K562 (cell line): ENCODE measurements around the gene RESF1. TPM values are rescaled to one million over a fixed set of nuclear protein-coding genes. Genes with fewer than 3 reads are reported as not detected.

Source experiments
- ATAC-seq: fragments of 200-7000 bp; cut with Tn5 transposase; 3 replicates; pipeline ENCODE4 v1.9.1; 2020; ENCODE audit warnings: moderate library complexity
- BruUV-seq: library from RNA; stranded (reverse); fragments of 400-500 nt; replicated peaks from 2 replicates; lab custom pipeline; 2021; lab: Mats Ljungman, UMichigan
- CTCF ChIA-PET: fragments of 300-600 bp; formaldehyde crosslinking; extraction: SDS; loops from one replicate; lab custom pipeline; 2021; ENCODE audit warnings: low intra/inter-chr PET ratio; lab: Yijun Ruan, JAX
- POLR2A ChIA-PET: fragments of 300-600, 350-650 bp; sonication (Branson Sonifier 250); formaldehyde crosslinking; extraction: SDS; loops from one replicate; lab custom pipeline; 2021; ENCODE audit warnings: antibody characterized with exemption, inconsistent platforms; lab: Yijun Ruan, JAX
- DNase-seq, 4 experiments: peaks; one replicate each; pipeline versions ENCODE4 v3.0.0 to v3.0.0-alpha.2; 2011 to 2018; ENCODE audit warnings: low spot score in 3 of 4, mixed read lengths in 3 of 4; ENCODE audit errors: extremely low read depth in 1 of 4
- FAIRE-seq: peaks from 2 replicates; lab custom pipeline; 2011; peaks lifted over from hg19 to GRCh38; lab: Jason Lieb, UNC
- H2AFZ ChIP-seq: 2 replicates; pipeline ENCODE4 v1.6.0; 2011; ENCODE audit warnings: low read depth, low read length, control low read depth, inconsistent platforms
- H3K27ac ChIP-seq: fragments of 200-600 bp; 3 replicates; pipeline ENCODE4 v1.8.0; 2011; ENCODE audit warnings: low read depth, mild to moderate bottlenecking, control low read depth, inconsistent platforms, low read length, moderate library complexity, mixed read lengths; ENCODE audit errors: extremely low read depth
- H3K27me3 ChIP-seq, 2 experiments: fragments of 300-600 bp in 1 of 2; 2 replicates in 1 of 2; 3 replicates in 1 of 2; pipeline versions ENCODE4 v1.6.0 to v1.8.0; 2011; ENCODE audit warnings: inconsistent platforms in 2 of 2, low read length in 2 of 2, mild to moderate bottlenecking in 1 of 2, mixed read lengths in 1 of 2, moderate library complexity in 1 of 2; ENCODE audit not compliant: control insufficient read depth in 2 of 2, insufficient read depth in 2 of 2
- H3K36me3 ChIP-seq: fragments of 300-600 bp; 3 replicates; pipeline ENCODE4 v1.8.0; 2011; ENCODE audit warnings: mild to moderate bottlenecking, low read length, inconsistent platforms; ENCODE audit not compliant: control insufficient read depth, insufficient read depth
- H3K4me1 ChIP-seq, 2 experiments: fragments of 200-600 bp in 1 of 2; replicated peaks in 1 of 2; 2 replicates in 1 of 2; 3 replicates in 1 of 2; pipeline versions ENCODE4 v1.5.1 to v1.8.0; 2011; ENCODE audit warnings: inconsistent platforms in 2 of 2, low read length in 2 of 2, mild to moderate bottlenecking in 1 of 2, mixed read lengths in 1 of 2, moderate library complexity in 1 of 2; ENCODE audit not compliant: control insufficient read depth in 2 of 2, insufficient read depth in 2 of 2
- H3K4me2 ChIP-seq: 2 replicates; pipeline ENCODE4 v1.6.1; 2011; ENCODE audit warnings: low read length, control low read depth, inconsistent platforms, mixed read lengths; ENCODE audit not compliant: insufficient read depth
- H3K4me3 ChIP-seq: fragments of 200-600 bp; sonication (generic), shearing (Covaris generic); 2 replicates; pipeline ENCODE4 v1.5.1; 2016; ENCODE audit warnings: control low read depth, inconsistent platforms
- H3K79me2 ChIP-seq: fragments of 200-600 bp; 3 replicates; pipeline ENCODE4 v1.8.0; 2011; ENCODE audit warnings: low read length, inconsistent platforms; ENCODE audit not compliant: control insufficient read depth, insufficient read depth
- H3K9ac ChIP-seq, 2 experiments: 2 replicates each; pipeline versions ENCODE4 v1.6.0 to v1.6.1; 2011; ENCODE audit warnings: low read depth in 2 of 2, low read length in 2 of 2, control low read depth in 1 of 2, inconsistent platforms in 1 of 2, mild to moderate bottlenecking in 1 of 2, mixed read lengths in 1 of 2; ENCODE audit not compliant: insufficient read depth in 1 of 2
- H3K9me1 ChIP-seq: one replicate; pipeline ENCODE4 v1.6.0; 2011; ENCODE audit warnings: inconsistent platforms, mild to moderate bottlenecking, low read length, moderate library complexity; ENCODE audit not compliant: control insufficient read depth, insufficient read depth
- H3K9me3 ChIP-seq: replicated peaks from 2 replicates; pipeline ENCODE4 v1.5.1; 2011; ENCODE audit warnings: low read depth, low read length, inconsistent platforms; ENCODE audit not compliant: control insufficient read depth, insufficient read depth
- H4K20me1 ChIP-seq: replicated peaks from 2 replicates; pipeline ENCODE4 v1.6.1; 2011; ENCODE audit warnings: low read length, inconsistent platforms, mixed read lengths; ENCODE audit not compliant: control insufficient read depth, insufficient read depth
- HNRNPH1 ChIP-seq: fragments of 200-400 bp; formaldehyde crosslinking; optimal IDR thresholded peaks from 2 replicates; pipeline ENCODE3; 2017; ENCODE audit warnings: low read depth, mild to moderate bottlenecking, low read length, moderate library complexity
- KLF10 ChIP-seq: fragments of 250-450 bp; sonication (Bioruptor Pico); IDR thresholded peaks from 2 replicates; pipeline ENCODE4 v1.6.1; 2021; ENCODE audit warnings: matching md5 sums
- TRIM25 ChIP-seq: fragments of 450-650 bp; IDR thresholded peaks from 2 replicates; pipeline ENCODE4 v1.7.0; 2016; ENCODE audit warnings: borderline replicate concordance
- UBTF ChIP-seq, 2 experiments: IDR thresholded peaks; 2 replicates each; pipeline ENCODE4 v1.6.1; 2012; ENCODE audit warnings: improper control_type of control experiment in 2 of 2, low read depth in 2 of 2, low read length in 2 of 2, borderline replicate concordance in 1 of 2
- ZBTB7A ChIP-seq: IDR thresholded peaks from 2 replicates; pipeline ENCODE4 v1.6.1; 2011; ENCODE audit warnings: low read depth, mild to moderate bottlenecking, low read length, moderate library complexity, borderline replicate concordance; ENCODE audit not compliant: control insufficient read depth
- WGBS: fragments of 100-300 bp; shearing (Covaris generic); methylation state at CpG from one replicate; pipeline ENCODE4 v1.1.6; 2016; ENCODE audit warnings: low coverage, mixed read lengths; ENCODE audit not compliant: insufficient coverage; ENCODE audit errors: missing lambda C conversion rate; 5-methylcytosine and 5-hydroxymethylcytosine counted together
- in situ Hi-C: fragments of 300-500 bp; cut with MboI; formaldehyde crosslinking; loops from 4 replicates; pipeline ENCODE4 v1.15.0; 2018; ENCODE audit warnings: inconsistent platforms, mixed read lengths
- intact Hi-C: fragments of 100-400 bp; cut with micrococcal nuclease; formaldehyde crosslinking; loops from 2 replicates; pipeline ENCODE4 v1.14.2; 2022
- polyA plus RNA-seq, 8 experiments: library from polyadenylated mRNA; depleted of rRNA in 4 of 8; stranded (reverse) in 5 of 8; unstranded in 3 of 8; fragments of >200 nt; fragmentation: Nextera tagmentation in 2 of 8; fragmentation: Illumina TruSeq in 1 of 8; extraction: Ambion mirVana in 2 of 8; extraction: Trizol in 1 of 8; gene quantifications; 2 replicates each; pipeline versions ENCODE4 v1.2.1 to v1.2.3, GENCODE V29; 2011 to 2014; ENCODE audit warnings: inconsistent platforms in 1 of 8, missing spikeins in 1 of 8
- total RNA-seq, 7 experiments: library from RNA; depleted of rRNA in 6 of 7; stranded (reverse); fragments of >200 nt in 6 of 7; fragmentation: Illumina TruSeq in 2 of 7; extraction: Trizol in 2 of 7; gene quantifications; 2 replicates each; pipeline versions ENCODE4 v1.2.1 to v1.2.3, GENCODE V29; 2011 to 2021; ENCODE audit warnings: low replicate concordance in 1 of 7
- TF ChIP-seq, protein P1 (sequence below): fragments of 450-650 bp; IDR thresholded peaks from 2 replicates; pipeline ENCODE4 v1.6.1; 2017; ENCODE audit warnings: antibody characterized with exemption, mild to moderate bottlenecking
- TF ChIP-seq, protein P2 (sequence below), 2 experiments: fragments of 450-650 bp; IDR thresholded peaks; 2 replicates each; pipeline ENCODE4 v1.6.1; 2016

Gene RESF1
- total and polyA plus RNA-seq, 9 of the 15 experiments (the other 6 are each of a cell fraction or from before 2014, with no cell fraction given) = 21.5 to 121 (median 53.6) TPM

- CTCF ChIA-PET = no interaction called here
- in situ Hi-C loops (no loop called here), intact Hi-C loops (no loop called here)
- FAIRE-seq = no peak
- POLR2A ChIA-PET = no interaction called here
- no peak overlapping the region for H3K27ac ChIP-seq
- WGBS = 74% methylated on average over 5 of the region's 5 CpGs
- no peak overlapping the region for H3K4me2 ChIP-seq
- H4K20me1 ChIP-seq = no peaks in the 10 kb centered on the region
- H3K9me1 ChIP-seq = no peaks in the 10 kb centered on the region
- H3K79me2 ChIP-seq = no peaks in the 10 kb centered on the region
- TF ChIP-seq KLF10 (CRISPR knock-in tag) (no peak), ZBTB7A (no peak), TRIM25 (no peak), HNRNPH1 (no peak), UBTF (IDR thresholded peaks at IDR 0.05; ENCODE audit: borderline replicate concordance in 1 of 2, low read depth in 2 of 2, low read length in 2 of 2) (no peak)
- TF ChIP-seq, protein P1, sequence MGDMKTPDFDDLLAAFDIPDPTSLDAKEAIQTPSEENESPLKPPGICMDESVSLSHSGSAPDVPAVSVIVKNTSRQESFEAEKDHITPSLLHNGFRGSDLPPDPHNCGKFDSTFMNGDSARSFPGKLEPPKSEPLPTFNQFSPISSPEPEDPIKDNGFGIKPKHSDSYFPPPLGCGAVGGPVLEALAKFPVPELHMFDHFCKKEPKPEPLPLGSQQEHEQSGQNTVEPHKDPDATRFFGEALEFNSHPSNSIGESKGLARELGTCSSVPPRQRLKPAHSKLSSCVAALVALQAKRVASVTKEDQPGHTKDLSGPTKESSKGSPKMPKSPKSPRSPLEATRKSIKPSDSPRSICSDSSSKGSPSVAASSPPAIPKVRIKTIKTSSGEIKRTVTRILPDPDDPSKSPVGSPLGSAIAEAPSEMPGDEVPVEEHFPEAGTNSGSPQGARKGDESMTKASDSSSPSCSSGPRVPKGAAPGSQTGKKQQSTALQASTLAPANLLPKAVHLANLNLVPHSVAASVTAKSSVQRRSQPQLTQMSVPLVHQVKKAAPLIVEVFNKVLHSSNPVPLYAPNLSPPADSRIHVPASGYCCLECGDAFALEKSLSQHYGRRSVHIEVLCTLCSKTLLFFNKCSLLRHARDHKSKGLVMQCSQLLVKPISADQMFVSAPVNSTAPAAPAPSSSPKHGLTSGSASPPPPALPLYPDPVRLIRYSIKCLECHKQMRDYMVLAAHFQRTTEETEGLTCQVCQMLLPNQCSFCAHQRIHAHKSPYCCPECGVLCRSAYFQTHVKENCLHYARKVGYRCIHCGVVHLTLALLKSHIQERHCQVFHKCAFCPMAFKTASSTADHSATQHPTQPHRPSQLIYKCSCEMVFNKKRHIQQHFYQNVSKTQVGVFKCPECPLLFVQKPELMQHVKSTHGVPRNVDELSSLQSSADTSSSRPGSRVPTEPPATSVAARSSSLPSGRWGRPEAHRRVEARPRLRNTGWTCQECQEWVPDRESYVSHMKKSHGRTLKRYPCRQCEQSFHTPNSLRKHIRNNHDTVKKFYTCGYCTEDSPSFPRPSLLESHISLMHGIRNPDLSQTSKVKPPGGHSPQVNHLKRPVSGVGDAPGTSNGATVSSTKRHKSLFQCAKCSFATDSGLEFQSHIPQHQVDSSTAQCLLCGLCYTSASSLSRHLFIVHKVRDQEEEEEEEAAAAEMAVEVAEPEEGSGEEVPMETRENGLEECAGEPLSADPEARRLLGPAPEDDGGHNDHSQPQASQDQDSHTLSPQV = no peak
- TF ChIP-seq, protein P2, sequence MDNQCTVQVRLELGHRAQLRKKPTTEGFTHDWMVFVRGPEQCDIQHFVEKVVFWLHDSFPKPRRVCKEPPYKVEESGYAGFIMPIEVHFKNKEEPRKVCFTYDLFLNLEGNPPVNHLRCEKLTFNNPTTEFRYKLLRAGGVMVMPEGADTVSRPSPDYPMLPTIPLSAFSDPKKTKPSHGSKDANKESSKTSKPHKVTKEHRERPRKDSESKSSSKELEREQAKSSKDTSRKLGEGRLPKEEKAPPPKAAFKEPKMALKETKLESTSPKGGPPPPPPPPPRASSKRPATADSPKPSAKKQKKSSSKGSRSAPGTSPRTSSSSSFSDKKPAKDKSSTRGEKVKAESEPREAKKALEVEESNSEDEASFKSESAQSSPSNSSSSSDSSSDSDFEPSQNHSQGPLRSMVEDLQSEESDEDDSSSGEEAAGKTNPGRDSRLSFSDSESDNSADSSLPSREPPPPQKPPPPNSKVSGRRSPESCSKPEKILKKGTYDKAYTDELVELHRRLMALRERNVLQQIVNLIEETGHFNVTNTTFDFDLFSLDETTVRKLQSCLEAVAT (IDR thresholded peaks at IDR 0.05) = no peak
- TF ChIP-seq, all 486 proteins: peak for 0
- Histone ChIP-seq H3K27me3 (no peaks in the 10 kb centered on the region), H3K4me3 (no peak overlapping the region), H2AFZ (no peak overlapping the region), H3K9me3 (peaks cover 4% of the 10 kb centered on the region; the same call in 1 of the 2 replicates), H3K36me3 (no peaks in the 10 kb centered on the region), H3K9ac (no peak overlapping the region), H3K4me1 (peaks cover 0 to 12% of the 10 kb centered on the region in 2 experiments; a peak in 1 of 5 replicates)
- ATAC-seq (no peak), DNase-seq (no peak)
- BruUV-seq = no TSS peak
These were observed 6.8 kb upstream of the RESF1 start for GRCh38 chr12:31952418-31952817.
